HEK293 (cell line): Measurements from ENCODE around the gene TLL1.

Experiments
- CTCF ChIA-PET: fragments of 350-600 bp; formaldehyde crosslinking; extraction: SDS; loops from one replicate; lab custom pipeline; 2021; ENCODE audit warnings: antibody characterized with exemption; lab: Yijun Ruan, JAX
- POLR2A ChIA-PET: fragments of 300-600 bp; formaldehyde crosslinking; extraction: SDS; loops from one replicate; lab custom pipeline; 2020; ENCODE audit warnings: antibody characterized with exemption, inconsistent platforms; lab: Yijun Ruan, JAX
- H3K27ac ChIP-seq: fragments of 200-500 bp; sonication (Bioruptor generic); 2 replicates; pipeline ENCODE4 v1.5.1; 2014; ENCODE audit warnings: low read depth, low read length, control low read depth, inconsistent platforms; ENCODE audit errors: extremely low read depth
- H3K36me3 ChIP-seq, 2 experiments: fragments of 200-500 bp in 1 of 2; sonication (Bioruptor generic) in 1 of 2; 1 replicate in 1 of 2; 2 replicates in 1 of 2; pipeline ENCODE4 v1.5.1; 2014 to 2017; ENCODE audit warnings: inconsistent platforms in 2 of 2, low read length in 2 of 2; ENCODE audit not compliant: control insufficient read depth in 2 of 2, insufficient read depth in 1 of 2
- H3K4me1 ChIP-seq: fragments of 200-500 bp; sonication (Bioruptor generic); 2 replicates; pipeline ENCODE4 v1.5.1; 2014; ENCODE audit warnings: mild to moderate bottlenecking, low read length, inconsistent platforms; ENCODE audit not compliant: control insufficient read depth, insufficient read depth
- H3K4me3 ChIP-seq: 2 replicates; pipeline ENCODE4 v1.5.1; 2011; ENCODE audit warnings: low read depth, mild to moderate bottlenecking, control low read depth, low read length, moderate library complexity
- H3K9me3 ChIP-seq: fragments of 200-500 bp; sonication (Bioruptor generic); 2 replicates; pipeline ENCODE4 v1.5.1; 2014; ENCODE audit warnings: low read depth, low read length, inconsistent platforms; ENCODE audit not compliant: control insufficient read depth, insufficient read depth
- HOXD13 ChIP-seq: sonication (generic); formaldehyde crosslinking; IDR thresholded peaks from 2 replicates; pipeline ENCODE4 v1.8.0; 2022; ENCODE audit warnings: missing genetic modification reagents, borderline replicate concordance
- INSM2 ChIP-seq: fragments of 450-650 bp; formaldehyde crosslinking; IDR thresholded peaks from 2 replicates; pipeline ENCODE4 v1.5.1; 2016; ENCODE audit warnings: missing biosample characterization, missing genetic modification characterization
- ZFP37 ChIP-seq: fragments of 450-650 bp; formaldehyde crosslinking; IDR thresholded peaks from 2 replicates; pipeline ENCODE4 v1.5.1; 2016; ENCODE audit warnings: missing biosample characterization, missing genetic modification characterization
- ZFP41 ChIP-seq: fragments of 450-650 bp; formaldehyde crosslinking; IDR thresholded peaks from 2 replicates; pipeline ENCODE4 v1.5.1; 2016; ENCODE audit warnings: missing biosample characterization, missing genetic modification characterization, borderline replicate concordance
- ZNF16 ChIP-seq: fragments of 450-650 bp; formaldehyde crosslinking; IDR thresholded peaks from 2 replicates; pipeline ENCODE4 v1.5.1; 2016; ENCODE audit warnings: low read depth, missing biosample characterization, missing genetic modification characterization
- ZNF221 ChIP-seq: fragments of 450-650 bp; formaldehyde crosslinking; IDR thresholded peaks from 2 replicates; pipeline ENCODE4 v1.5.1; 2017; ENCODE audit warnings: missing biosample characterization, missing genetic modification characterization, borderline replicate concordance
- ZNF501 ChIP-seq: fragments of 450-650 bp; formaldehyde crosslinking; IDR thresholded peaks from 2 replicates; pipeline ENCODE4 v1.5.1; 2016; ENCODE audit warnings: missing biosample characterization, missing genetic modification characterization
- ZNF510 ChIP-seq: fragments of 450-650 bp; formaldehyde crosslinking; IDR thresholded peaks from 2 replicates; pipeline ENCODE4 v1.5.1; 2018; ENCODE audit warnings: mild to moderate bottlenecking, missing genetic modification characterization, missing biosample characterization; ENCODE audit not compliant: insufficient replicate concordance
- ZNF513 ChIP-seq: fragments of 450-650 bp; IDR thresholded peaks from 2 replicates; pipeline ENCODE4 v1.5.1; 2018; ENCODE audit warnings: missing biosample characterization, missing genetic modification characterization
- ZNF560 ChIP-seq: fragments of 450-650 bp; formaldehyde crosslinking; IDR thresholded peaks from 2 replicates; pipeline ENCODE4 v1.5.1; 2017; ENCODE audit warnings: missing biosample characterization, missing genetic modification characterization, borderline replicate concordance
- ZSCAN23 ChIP-seq: fragments of 450-650 bp; formaldehyde crosslinking; IDR thresholded peaks from 2 replicates; pipeline ENCODE4 v1.5.1; 2016; ENCODE audit warnings: missing biosample characterization, missing genetic modification characterization
- TF ChIP-seq, protein P1 (sequence below): fragments of 450-650 bp; formaldehyde crosslinking; IDR thresholded peaks from 2 replicates; pipeline ENCODE4 v1.5.1; 2016; ENCODE audit warnings: missing biosample characterization, missing genetic modification characterization, low read depth
- TF ChIP-seq, protein P2 (sequence below): fragments of 450-650 bp; formaldehyde crosslinking; IDR thresholded peaks from 2 replicates; pipeline ENCODE4 v1.5.1; 2016; ENCODE audit warnings: missing biosample characterization, missing genetic modification characterization
- TF ChIP-seq, protein P3 (sequence below): fragments of 450-650 bp; formaldehyde crosslinking; IDR thresholded peaks from 2 replicates; pipeline ENCODE4 v1.5.1; 2016; ENCODE audit warnings: missing biosample characterization, missing genetic modification characterization

The TLL1 gene

GRCh38 chr4:165851256-165851655 lies 21.8 kb upstream of the TLL1 start:
- Histone ChIP-seq H3K27ac (no peak overlapping the region), H3K36me3 (no peaks in the 10 kb centered on the region), H3K4me3 (no peak overlapping the region), H3K4me1 (no peaks in the 10 kb centered on the region), H3K9me3 (no peaks in the 10 kb centered on the region)
- TF ChIP-seq HOXD13 (no peak), ZSCAN23 (tag by site-specific recombination) (no peak), ZNF501 (tag by site-specific recombination) (no peak), ZNF560 (tag by site-specific recombination) (no peak), ZNF16 (tag by site-specific recombination) (no peak), ZFP41 (tag by site-specific recombination) (no peak), INSM2 (tag by site-specific recombination) (no peak), ZNF510 (tag by site-specific recombination) (no peak), ZFP37 (no peak), ZNF221 (tag by site-specific recombination) (no peak), ZNF513 (no peak)
- TF ChIP-seq, protein P1, sequence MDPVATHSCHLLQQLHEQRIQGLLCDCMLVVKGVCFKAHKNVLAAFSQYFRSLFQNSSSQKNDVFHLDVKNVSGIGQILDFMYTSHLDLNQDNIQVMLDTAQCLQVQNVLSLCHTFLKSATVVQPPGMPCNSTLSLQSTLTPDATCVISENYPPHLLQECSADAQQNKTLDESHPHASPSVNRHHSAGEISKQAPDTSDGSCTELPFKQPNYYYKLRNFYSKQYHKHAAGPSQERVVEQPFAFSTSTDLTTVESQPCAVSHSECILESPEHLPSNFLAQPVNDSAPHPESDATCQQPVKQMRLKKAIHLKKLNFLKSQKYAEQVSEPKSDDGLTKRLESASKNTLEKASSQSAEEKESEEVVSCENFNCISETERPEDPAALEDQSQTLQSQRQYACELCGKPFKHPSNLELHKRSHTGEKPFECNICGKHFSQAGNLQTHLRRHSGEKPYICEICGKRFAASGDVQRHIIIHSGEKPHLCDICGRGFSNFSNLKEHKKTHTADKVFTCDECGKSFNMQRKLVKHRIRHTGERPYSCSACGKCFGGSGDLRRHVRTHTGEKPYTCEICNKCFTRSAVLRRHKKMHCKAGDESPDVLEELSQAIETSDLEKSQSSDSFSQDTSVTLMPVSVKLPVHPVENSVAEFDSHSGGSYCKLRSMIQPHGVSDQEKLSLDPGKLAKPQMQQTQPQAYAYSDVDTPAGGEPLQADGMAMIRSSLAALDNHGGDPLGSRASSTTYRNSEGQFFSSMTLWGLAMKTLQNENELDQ (tag by site-specific recombination), result no peak
- TF ChIP-seq, protein P2, sequence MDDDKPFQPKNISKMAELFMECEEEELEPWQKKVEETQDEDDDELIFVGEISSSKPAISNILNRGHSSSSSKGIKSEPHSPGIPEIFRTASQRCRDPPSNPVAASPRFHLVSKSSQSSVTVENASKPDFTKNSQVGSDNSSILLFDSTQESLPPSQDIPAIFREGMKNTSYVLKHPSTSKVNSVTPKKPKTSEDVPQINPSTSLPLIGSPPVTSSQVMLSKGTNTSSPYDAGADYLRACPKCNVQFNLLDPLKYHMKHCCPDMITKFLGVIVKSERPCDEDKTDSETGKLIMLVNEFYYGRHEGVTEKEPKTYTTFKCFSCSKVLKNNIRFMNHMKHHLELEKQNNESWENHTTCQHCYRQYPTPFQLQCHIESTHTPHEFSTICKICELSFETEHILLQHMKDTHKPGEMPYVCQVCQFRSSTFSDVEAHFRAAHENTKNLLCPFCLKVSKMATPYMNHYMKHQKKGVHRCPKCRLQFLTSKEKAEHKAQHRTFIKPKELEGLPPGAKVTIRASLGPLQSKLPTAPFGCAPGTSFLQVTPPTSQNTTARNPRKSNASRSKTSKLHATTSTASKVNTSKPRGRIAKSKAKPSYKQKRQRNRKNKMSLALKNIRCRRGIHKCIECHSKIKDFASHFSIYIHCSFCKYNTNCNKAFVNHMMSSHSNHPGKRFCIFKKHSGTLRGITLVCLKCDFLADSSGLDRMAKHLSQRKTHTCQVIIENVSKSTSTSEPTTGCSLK (tag by site-specific recombination), result no peak
- TF ChIP-seq, protein P3, sequence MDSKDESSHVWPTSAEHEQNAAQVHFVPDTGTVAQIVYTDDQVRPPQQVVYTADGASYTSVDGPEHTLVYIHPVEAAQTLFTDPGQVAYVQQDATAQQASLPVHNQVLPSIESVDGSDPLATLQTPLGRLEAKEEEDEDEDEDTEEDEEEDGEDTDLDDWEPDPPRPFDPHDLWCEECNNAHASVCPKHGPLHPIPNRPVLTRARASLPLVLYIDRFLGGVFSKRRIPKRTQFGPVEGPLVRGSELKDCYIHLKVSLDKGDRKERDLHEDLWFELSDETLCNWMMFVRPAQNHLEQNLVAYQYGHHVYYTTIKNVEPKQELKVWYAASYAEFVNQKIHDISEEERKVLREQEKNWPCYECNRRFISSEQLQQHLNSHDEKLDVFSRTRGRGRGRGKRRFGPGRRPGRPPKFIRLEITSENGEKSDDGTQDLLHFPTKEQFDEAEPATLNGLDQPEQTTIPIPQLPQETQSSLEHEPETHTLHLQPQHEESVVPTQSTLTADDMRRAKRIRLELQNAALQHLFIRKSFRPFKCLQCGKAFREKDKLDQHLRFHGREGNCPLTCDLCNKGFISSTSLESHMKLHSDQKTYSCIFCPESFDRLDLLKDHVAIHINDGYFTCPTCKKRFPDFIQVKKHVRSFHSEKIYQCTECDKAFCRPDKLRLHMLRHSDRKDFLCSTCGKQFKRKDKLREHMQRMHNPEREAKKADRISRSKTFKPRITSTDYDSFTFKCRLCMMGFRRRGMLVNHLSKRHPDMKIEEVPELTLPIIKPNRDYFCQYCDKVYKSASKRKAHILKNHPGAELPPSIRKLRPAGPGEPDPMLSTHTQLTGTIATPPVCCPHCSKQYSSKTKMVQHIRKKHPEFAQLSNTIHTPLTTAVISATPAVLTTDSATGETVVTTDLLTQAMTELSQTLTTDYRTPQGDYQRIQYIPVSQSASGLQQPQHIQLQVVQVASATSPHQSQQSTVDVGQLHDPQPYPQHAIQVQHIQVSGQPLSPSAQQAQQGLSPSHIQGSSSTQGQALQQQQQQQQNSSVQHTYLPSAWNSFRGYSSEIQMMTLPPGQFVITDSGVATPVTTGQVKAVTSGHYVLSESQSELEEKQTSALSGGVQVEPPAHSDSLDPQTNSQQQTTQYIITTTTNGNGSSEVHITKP, result no peak
- TF ChIP-seq, all 188 proteins: peak for 0
- ChIA-PET POLR2A (no interaction called here), CTCF (interaction anchor here (0.7 kb wide), 1 partner anchor 194 kb away, joined by 3 read pairs; no protein-coding TSS in a partner anchor)
